ENCODE results near the gene EPHB2.
"Not testable (repeated sequence)": the region's sequence is repeated elsewhere in the genome, so short reads cannot be mapped to it uniquely, and the experiment has no call there.

EPHB2 gene

DNA sequence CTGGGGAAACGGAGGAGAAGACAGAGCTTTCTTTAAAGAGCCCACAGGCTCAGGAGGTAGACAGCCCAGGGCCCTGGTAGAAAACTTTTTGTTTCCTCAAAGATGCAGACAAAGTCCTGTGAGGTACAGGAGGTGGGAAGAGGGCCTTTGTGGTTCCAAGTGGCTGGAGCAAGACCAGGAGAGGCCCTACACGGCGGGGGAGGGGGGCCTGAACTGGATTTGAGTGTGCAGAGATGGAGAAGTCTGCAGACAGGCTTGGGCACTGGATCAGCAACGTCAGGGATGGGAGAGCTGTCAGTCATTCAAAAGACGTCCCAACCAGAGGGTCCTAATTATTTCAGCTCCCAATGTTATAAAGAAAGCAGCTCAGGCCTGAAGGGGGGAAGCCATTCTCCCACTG is 126.2 kb downstream of the EPHB2 start:
- DNase-seq (ENCODE audit: low read depth) = no peak

- DNase-seq (ENCODE audit: low read depth) = no peak
Observed at GRCh38 chr1:22837332-22837731, 126.7 kb downstream of the EPHB2 start.

- no peak for DNase-seq (ENCODE audit: low read depth)
Observed at GRCh38 chr1:22838965-22839364, 128.3 kb downstream of the EPHB2 start.

DNA sequence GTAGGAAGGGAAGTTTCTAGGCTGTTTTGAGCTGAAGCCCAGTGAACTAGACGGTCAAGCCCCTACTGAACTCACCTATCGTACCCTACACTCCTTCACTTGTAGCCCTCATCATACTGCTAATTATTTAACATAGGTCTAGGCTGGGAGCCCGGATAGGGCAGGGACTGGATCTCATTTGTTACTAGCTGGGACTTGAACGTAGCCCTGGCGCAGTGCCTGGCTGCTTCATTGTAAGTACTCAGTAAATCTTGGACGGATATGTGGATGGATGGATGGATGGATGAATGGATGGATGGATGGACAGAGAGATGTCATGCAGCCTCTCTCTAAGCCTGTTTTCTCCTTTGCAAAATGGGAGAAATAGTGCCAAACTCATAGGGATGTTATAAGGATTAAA is 129.2 kb downstream of the EPHB2 start:
- DNase-seq (ENCODE audit: low read depth) = no peak

- DNase-seq (ENCODE audit: low read depth) = no peak
Observed at GRCh38 chr1:22841142-22841541, 130.5 kb downstream of the EPHB2 start.

- DNase-seq (ENCODE audit: low read depth) = no peak
Observed at GRCh38 chr1:22841860-22842281, 131.2 kb downstream of the EPHB2 start.

DNA sequence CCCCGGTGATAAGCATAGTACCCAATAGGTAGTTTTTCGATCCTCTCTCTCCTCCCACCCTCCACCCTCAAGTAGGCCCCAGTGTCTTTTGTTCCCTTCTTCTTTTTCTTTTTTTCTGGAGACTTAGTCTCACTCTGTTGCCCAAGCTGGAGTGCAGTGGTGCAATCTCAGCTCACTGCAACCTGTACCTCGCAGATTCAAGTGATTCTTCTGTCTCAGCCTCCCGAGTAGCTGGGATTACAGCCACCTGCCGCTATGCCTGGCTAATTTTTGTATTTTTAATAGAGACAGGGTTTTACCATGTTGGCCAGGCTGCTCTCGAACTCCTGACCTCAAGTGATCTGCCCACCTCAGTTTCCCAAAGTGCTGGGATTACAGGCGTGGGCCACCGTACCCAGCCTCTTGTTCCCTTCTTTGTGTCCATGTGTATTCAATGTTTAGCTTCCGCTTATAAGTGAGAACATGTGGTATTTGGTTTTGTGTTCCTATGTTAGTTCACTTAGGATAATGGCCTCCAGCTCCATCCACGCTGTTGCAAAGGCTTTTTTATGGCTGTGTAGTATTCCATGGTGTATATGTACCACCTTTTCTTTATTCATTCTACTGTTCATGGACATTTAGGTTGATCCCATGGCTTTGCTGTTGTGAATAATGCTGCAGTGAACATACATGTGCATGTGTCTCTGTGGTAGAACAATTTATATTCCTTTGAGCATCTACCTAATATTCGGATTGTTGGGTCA is 133.0 kb downstream of the EPHB2 start:
- not testable (repeated sequence) for DNase-seq (ENCODE audit: low read depth)

- DNase-seq (ENCODE audit: low read depth) = no peak
Observed at GRCh38 chr1:22844621-22845020, 134.0 kb downstream of the EPHB2 start.

- DNase-seq (ENCODE audit: low read depth) = no peak
Observed at GRCh38 chr1:22845398-22845935, 134.8 kb downstream of the EPHB2 start.

- no peak for DNase-seq (ENCODE audit: low read depth)
Observed at GRCh38 chr1:22846458-22846857, 135.8 kb downstream of the EPHB2 start.

DNA sequence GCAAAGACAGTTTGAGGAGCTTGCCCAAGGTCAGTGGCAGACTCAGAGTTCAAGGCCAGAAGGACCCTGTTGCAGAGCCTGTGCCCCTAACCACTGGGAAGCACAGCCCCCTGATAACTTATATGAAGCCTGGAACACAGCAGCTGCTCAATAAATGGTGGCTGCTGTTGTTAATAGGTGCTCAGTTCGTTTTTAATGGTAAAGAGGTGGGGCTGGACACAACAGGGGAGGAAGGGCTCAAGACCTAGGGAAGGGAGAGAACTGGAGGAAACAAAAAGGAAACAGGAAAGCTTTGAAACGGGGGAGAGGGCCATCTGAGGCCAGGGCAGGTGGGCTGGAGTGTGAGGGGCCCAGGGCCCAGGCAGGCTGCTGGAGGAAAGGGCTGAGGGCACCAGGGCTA is 136.6 kb downstream of the EPHB2 start:
- no peak for DNase-seq (ENCODE audit: low read depth)

- no peak for DNase-seq (ENCODE audit: low read depth)
Observed at GRCh38 chr1:22847709-22848108, 137.1 kb downstream of the EPHB2 start.

GRCh38 chr1:22848405-22848804 is 137.8 kb downstream of the EPHB2 start:
- no peak for DNase-seq (ENCODE audit: low read depth)

- no peak for DNase-seq (ENCODE audit: low read depth)
Observed at GRCh38 chr1:22849770-22850169, 139.1 kb downstream of the EPHB2 start.

DNA sequence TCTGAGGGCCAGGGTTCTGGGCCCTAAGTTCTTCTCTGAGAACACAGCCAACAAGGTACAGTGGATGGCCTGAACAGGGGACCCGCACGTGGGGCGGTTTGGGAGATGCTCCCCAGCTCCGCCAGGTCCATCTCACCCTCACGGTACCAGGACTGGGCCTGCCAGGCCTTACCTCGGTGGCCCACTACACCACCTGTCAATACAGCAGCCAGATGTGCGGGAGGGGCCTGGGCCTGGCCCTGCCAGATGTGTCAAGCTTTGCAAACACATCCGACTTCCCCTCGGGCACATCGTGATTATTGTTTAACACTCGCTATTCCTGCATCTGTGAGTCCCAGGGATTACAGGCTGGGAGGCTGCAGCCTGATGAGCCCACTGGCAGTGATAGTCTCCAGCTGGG is 139.6 kb downstream of the EPHB2 start:
- DNase-seq (ENCODE audit: low read depth) = no peak

DNA sequence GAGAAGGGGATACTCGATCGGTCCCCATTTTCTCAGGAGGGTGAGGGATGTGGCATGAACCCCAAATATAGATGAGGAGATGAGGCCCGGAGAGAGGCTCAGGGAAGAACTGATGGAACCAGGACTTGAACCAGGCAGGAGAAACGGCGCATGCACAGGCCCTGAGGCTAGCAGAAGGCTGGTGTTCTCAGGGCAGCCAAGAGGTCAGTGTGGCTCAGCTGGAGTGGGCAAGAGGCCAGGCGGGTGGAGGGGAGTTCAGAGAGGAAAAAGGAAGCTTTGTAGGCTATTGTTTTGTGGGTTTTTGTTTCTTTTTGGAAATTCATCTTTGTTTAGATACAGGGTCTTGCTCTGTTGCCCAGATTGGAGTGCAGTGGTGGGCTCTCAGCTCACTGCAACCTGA is 140.0 kb downstream of the EPHB2 start:
- DNase-seq (ENCODE audit: low read depth) = no peak

DNA sequence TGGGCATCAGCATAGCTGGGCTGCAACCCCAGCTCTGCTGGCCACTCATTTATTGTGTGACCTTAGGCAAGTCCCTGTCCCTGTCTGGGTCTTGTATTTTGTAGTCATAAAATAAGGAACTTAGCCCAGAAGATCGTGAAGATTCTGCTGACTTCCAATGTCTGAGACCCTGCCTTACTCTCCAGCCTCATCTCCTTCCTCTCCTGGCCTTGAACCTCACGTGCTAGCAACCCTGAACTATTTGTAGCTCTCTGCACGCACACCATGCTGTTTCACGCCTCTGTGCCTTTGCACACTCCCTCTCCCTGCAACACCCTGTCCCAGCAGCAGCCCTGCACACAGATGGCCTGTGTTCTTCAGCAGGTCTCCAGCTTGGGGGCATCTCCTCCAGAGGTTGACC is 140.9 kb downstream of the EPHB2 start:
- DNase-seq (ENCODE audit: low read depth) = no peak

DNA sequence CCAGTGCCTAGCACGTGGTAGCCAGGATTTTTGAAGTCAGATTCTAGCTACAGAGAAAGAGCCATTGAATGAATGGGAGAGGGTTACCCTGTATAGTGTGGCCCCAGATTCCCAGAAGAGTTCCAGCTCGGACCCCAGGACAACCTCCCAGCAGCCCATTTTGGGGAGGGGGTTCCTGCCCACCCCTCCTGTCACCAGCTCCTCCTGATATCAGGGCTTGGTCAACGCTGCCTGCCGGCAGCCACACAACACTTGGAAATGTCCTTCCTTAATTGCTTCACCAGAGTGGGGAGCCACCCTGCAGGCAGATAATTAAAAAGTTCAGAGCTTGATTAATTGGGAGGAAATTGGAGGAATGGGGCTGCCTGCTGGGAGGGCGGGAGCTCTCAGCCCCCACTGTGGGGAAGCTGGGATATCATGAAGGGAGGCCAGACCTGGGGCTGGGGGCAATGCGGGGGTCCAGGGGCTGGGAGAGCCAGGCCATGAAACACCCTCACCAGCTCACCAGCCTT is 141.6 kb downstream of the EPHB2 start:
- no peak for DNase-seq (ENCODE audit: low read depth)

DNA sequence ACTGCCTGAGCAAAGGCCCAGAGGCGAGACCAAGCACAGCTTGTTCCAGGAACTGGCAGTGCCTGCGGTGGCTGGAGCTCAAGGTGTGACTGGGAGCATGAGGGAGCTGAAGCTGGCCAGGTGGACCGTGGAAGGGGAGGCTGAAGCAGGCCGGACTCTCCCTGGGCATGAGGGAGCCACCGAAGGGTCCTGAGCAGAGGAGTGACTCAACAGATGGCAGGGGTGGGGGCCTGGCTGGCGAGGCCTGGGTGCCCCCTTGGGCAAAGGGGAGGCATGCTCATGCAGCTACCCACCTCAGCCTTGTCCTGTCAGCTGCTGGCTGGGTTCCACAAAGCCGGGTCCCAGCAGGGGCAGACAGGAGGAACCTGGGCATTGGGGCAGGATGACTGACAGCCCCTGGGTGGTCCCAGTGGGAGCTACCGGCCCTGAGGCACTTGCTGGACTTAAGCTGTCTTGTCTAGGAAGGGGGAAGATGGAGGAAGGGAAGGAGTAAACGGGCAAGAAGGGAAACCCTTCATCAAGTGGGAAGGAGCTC is 143.1 kb downstream of the EPHB2 start:
- no peak for DNase-seq (ENCODE audit: low read depth)

- DNase-seq (ENCODE audit: low read depth) = no peak
Observed at GRCh38 chr1:22854688-22855565, 144.3 kb downstream of the EPHB2 start.

- DNase-seq (ENCODE audit: low read depth) = no peak
Observed at GRCh38 chr1:22855668-22856606, 145.3 kb downstream of the EPHB2 start.

All from non-pigmented ciliary epithelial cell (primary cell).